K562 (cell line): ENCODE measurements around the gene MILR1. TPM values are rescaled to one million over a fixed set of nuclear protein-coding genes. Genes with fewer than 3 reads are reported as not detected.

Experiments
- ATAC-seq: fragments of 200-7000 bp; cut with Tn5 transposase; 3 replicates; pipeline ENCODE4 v1.9.1; 2020; ENCODE audit warnings: moderate library complexity
- BruUV-seq: library from RNA; stranded (reverse); fragments of 400-500 nt; replicated peaks from 2 replicates; lab custom pipeline; 2021; lab: Mats Ljungman, UMichigan
- CTCF ChIA-PET: fragments of 300-600 bp; formaldehyde crosslinking; extraction: SDS; loops from one replicate; lab custom pipeline; 2021; ENCODE audit warnings: low intra/inter-chr PET ratio; lab: Yijun Ruan, JAX
- POLR2A ChIA-PET: fragments of 300-600, 350-650 bp; sonication (Branson Sonifier 250); formaldehyde crosslinking; extraction: SDS; loops from one replicate; lab custom pipeline; 2021; ENCODE audit warnings: antibody characterized with exemption, inconsistent platforms; lab: Yijun Ruan, JAX
- DNase-seq, 4 experiments: peaks; one replicate each; pipeline versions ENCODE4 v3.0.0 to v3.0.0-alpha.2; 2011 to 2018; ENCODE audit warnings: low spot score in 3 of 4, mixed read lengths in 3 of 4; ENCODE audit errors: extremely low read depth in 1 of 4
- FAIRE-seq: peaks from 2 replicates; lab custom pipeline; 2011; peaks lifted over from hg19 to GRCh38; lab: Jason Lieb, UNC
- H2AFZ ChIP-seq: 2 replicates; pipeline ENCODE4 v1.6.0; 2011; ENCODE audit warnings: low read depth, low read length, control low read depth, inconsistent platforms
- H3K27ac ChIP-seq: fragments of 200-600 bp; 3 replicates; pipeline ENCODE4 v1.8.0; 2011; ENCODE audit warnings: low read depth, mild to moderate bottlenecking, control low read depth, inconsistent platforms, low read length, moderate library complexity, mixed read lengths; ENCODE audit errors: extremely low read depth
- H3K27me3 ChIP-seq, 2 experiments: fragments of 300-600 bp in 1 of 2; 2 replicates in 1 of 2; 3 replicates in 1 of 2; pipeline versions ENCODE4 v1.6.0 to v1.8.0; 2011; ENCODE audit warnings: inconsistent platforms in 2 of 2, low read length in 2 of 2, mild to moderate bottlenecking in 1 of 2, mixed read lengths in 1 of 2, moderate library complexity in 1 of 2; ENCODE audit not compliant: control insufficient read depth in 2 of 2, insufficient read depth in 2 of 2
- H3K36me3 ChIP-seq: fragments of 300-600 bp; 3 replicates; pipeline ENCODE4 v1.8.0; 2011; ENCODE audit warnings: mild to moderate bottlenecking, low read length, inconsistent platforms; ENCODE audit not compliant: control insufficient read depth, insufficient read depth
- H3K4me1 ChIP-seq, 2 experiments: fragments of 200-600 bp in 1 of 2; replicated peaks in 1 of 2; 2 replicates in 1 of 2; 3 replicates in 1 of 2; pipeline versions ENCODE4 v1.5.1 to v1.8.0; 2011; ENCODE audit warnings: inconsistent platforms in 2 of 2, low read length in 2 of 2, mild to moderate bottlenecking in 1 of 2, mixed read lengths in 1 of 2, moderate library complexity in 1 of 2; ENCODE audit not compliant: control insufficient read depth in 2 of 2, insufficient read depth in 2 of 2
- H3K4me2 ChIP-seq: 2 replicates; pipeline ENCODE4 v1.6.1; 2011; ENCODE audit warnings: low read length, control low read depth, inconsistent platforms, mixed read lengths; ENCODE audit not compliant: insufficient read depth
- H3K4me3 ChIP-seq: fragments of 200-600 bp; sonication (generic), shearing (Covaris generic); 2 replicates; pipeline ENCODE4 v1.5.1; 2016; ENCODE audit warnings: control low read depth, inconsistent platforms
- H3K79me2 ChIP-seq: fragments of 200-600 bp; 3 replicates; pipeline ENCODE4 v1.8.0; 2011; ENCODE audit warnings: low read length, inconsistent platforms; ENCODE audit not compliant: control insufficient read depth, insufficient read depth
- H3K9ac ChIP-seq, 2 experiments: 2 replicates each; pipeline versions ENCODE4 v1.6.0 to v1.6.1; 2011; ENCODE audit warnings: low read depth in 2 of 2, low read length in 2 of 2, control low read depth in 1 of 2, inconsistent platforms in 1 of 2, mild to moderate bottlenecking in 1 of 2, mixed read lengths in 1 of 2; ENCODE audit not compliant: insufficient read depth in 1 of 2
- H3K9me1 ChIP-seq: one replicate; pipeline ENCODE4 v1.6.0; 2011; ENCODE audit warnings: inconsistent platforms, mild to moderate bottlenecking, low read length, moderate library complexity; ENCODE audit not compliant: control insufficient read depth, insufficient read depth
- H3K9me3 ChIP-seq: replicated peaks from 2 replicates; pipeline ENCODE4 v1.5.1; 2011; ENCODE audit warnings: low read depth, low read length, inconsistent platforms; ENCODE audit not compliant: control insufficient read depth, insufficient read depth
- H4K20me1 ChIP-seq: replicated peaks from 2 replicates; pipeline ENCODE4 v1.6.1; 2011; ENCODE audit warnings: low read length, inconsistent platforms, mixed read lengths; ENCODE audit not compliant: control insufficient read depth, insufficient read depth
- CBX3 ChIP-seq, 2 experiments: IDR thresholded peaks; 1 replicate in 1 of 2; 2 replicates in 1 of 2; pipeline ENCODE4 v1.6.1; 2012; ENCODE audit warnings: inconsistent platforms in 2 of 2, low read length in 2 of 2, borderline replicate concordance in 1 of 2, control low read depth in 1 of 2
- CTCFL ChIP-seq: IDR thresholded peaks from 2 replicates; pipeline ENCODE4 v1.6.1; 2011; ENCODE audit warnings: borderline replicate concordance, low read depth, mild to moderate bottlenecking, moderate library complexity, low read length; ENCODE audit not compliant: insufficient read depth, poor library complexity, severe bottlenecking
- DPF2 ChIP-seq: fragments of 450-650 bp; IDR thresholded peaks from 2 replicates; pipeline ENCODE4 v1.6.1; 2016
- E2F5 ChIP-seq: sonication (generic); formaldehyde crosslinking; IDR thresholded peaks from 2 replicates; pipeline ENCODE4 v1.8.0; 2022; ENCODE audit warnings: mild to moderate bottlenecking, missing genetic modification reagents
- ERF ChIP-seq: fragments of 450-650 bp; formaldehyde crosslinking; IDR thresholded peaks from 2 replicates; pipeline ENCODE4 v1.4.0; 2020; ENCODE audit warnings: mild to moderate bottlenecking, mixed read lengths
- FOXJ3 ChIP-seq: sonication (generic); formaldehyde crosslinking; IDR thresholded peaks from 2 replicates; pipeline ENCODE4 v1.4.0; 2020; ENCODE audit warnings: mild to moderate bottlenecking, missing genetic modification reagents
- GABPB1 ChIP-seq: sonication (generic); formaldehyde crosslinking; IDR thresholded peaks from 2 replicates; pipeline ENCODE4 v1.8.0; 2022; ENCODE audit warnings: mild to moderate bottlenecking, missing genetic modification reagents
- HLTF ChIP-seq: fragments of 450-650 bp; IDR thresholded peaks from 2 replicates; pipeline ENCODE4 v1.6.1; 2016
- HMG20A ChIP-seq: fragments of 450-650 bp; formaldehyde crosslinking; conservative IDR thresholded peaks from 2 replicates; pipeline ENCODE4 v1.4.0; 2020; ENCODE audit warnings: mild to moderate bottlenecking, mixed read lengths
- MAZ ChIP-seq, 2 experiments: fragments of 450-650 bp in 1 of 2; sonication (generic) in 1 of 2; formaldehyde crosslinking; IDR thresholded peaks in 1 of 2; conservative IDR thresholded peaks in 1 of 2; 2 replicates each; pipeline versions ENCODE4 v1.4.0 to v1.5.0; 2020; ENCODE audit warnings: mild to moderate bottlenecking in 1 of 2, missing genetic modification reagents in 1 of 2
- MNT ChIP-seq, 2 experiments: fragments of 450-650 bp; conservative IDR thresholded peaks; 2 replicates each; pipeline ENCODE4 v1.6.1; 2017; ENCODE audit warnings: mild to moderate bottlenecking in 2 of 2, moderate library complexity in 2 of 2
- NCOA6 ChIP-seq: fragments of 450-650 bp; IDR thresholded peaks from 2 replicates; pipeline ENCODE4 v1.6.1; 2017; ENCODE audit warnings: mild to moderate bottlenecking
- TFAP4 ChIP-seq: sonication (generic); formaldehyde crosslinking; IDR thresholded peaks from 2 replicates; pipeline ENCODE4 v1.8.0; 2022; ENCODE audit warnings: missing genetic modification reagents, mild to moderate bottlenecking, moderate library complexity, borderline replicate concordance
- TOE1 ChIP-seq, 2 experiments: fragments of 450-650 bp in 1 of 2; sonication (generic) in 1 of 2; formaldehyde crosslinking in 1 of 2; IDR thresholded peaks; 2 replicates each; pipeline versions ENCODE4 v1.7.1 to v1.8.0; 2016 to 2022; ENCODE audit warnings: borderline replicate concordance in 2 of 2, mild to moderate bottlenecking in 2 of 2, antibody characterized with exemption in 1 of 2, inconsistent platforms in 1 of 2, low read depth in 1 of 2, missing genetic modification reagents in 1 of 2, moderate library complexity in 1 of 2
- TRIM24 ChIP-seq, 2 experiments: fragments of 450-650 bp; IDR thresholded peaks; 2 replicates each; pipeline ENCODE4 v1.6.1; 2016
- TSC22D4 ChIP-seq: fragments of 450-650 bp; IDR thresholded peaks from 2 replicates; pipeline ENCODE4 v1.6.1; 2016; ENCODE audit warnings: missing genetic modification characterization, missing biosample characterization, control low read depth
- ZSCAN32 ChIP-seq: fragments of 450-650 bp; formaldehyde crosslinking; IDR thresholded peaks from 2 replicates; pipeline ENCODE4 v1.4.0; 2020; ENCODE audit warnings: mild to moderate bottlenecking, moderate library complexity
- WGBS: fragments of 100-300 bp; shearing (Covaris generic); methylation state at CpG from one replicate; pipeline ENCODE4 v1.1.6; 2016; ENCODE audit warnings: low coverage, mixed read lengths; ENCODE audit not compliant: insufficient coverage; ENCODE audit errors: missing lambda C conversion rate; 5-methylcytosine and 5-hydroxymethylcytosine counted together
- in situ Hi-C: fragments of 300-500 bp; cut with MboI; formaldehyde crosslinking; loops from 4 replicates; pipeline ENCODE4 v1.15.0; 2018; ENCODE audit warnings: inconsistent platforms, mixed read lengths
- intact Hi-C: fragments of 100-400 bp; cut with micrococcal nuclease; formaldehyde crosslinking; loops from 2 replicates; pipeline ENCODE4 v1.14.2; 2022
- polyA plus RNA-seq, 8 experiments: library from polyadenylated mRNA; depleted of rRNA in 4 of 8; stranded (reverse) in 5 of 8; unstranded in 3 of 8; fragments of >200 nt; fragmentation: Nextera tagmentation in 2 of 8; fragmentation: Illumina TruSeq in 1 of 8; extraction: Ambion mirVana in 2 of 8; extraction: Trizol in 1 of 8; gene quantifications; 2 replicates each; pipeline versions ENCODE4 v1.2.1 to v1.2.3, GENCODE V29; 2011 to 2014; ENCODE audit warnings: inconsistent platforms in 1 of 8, missing spikeins in 1 of 8
- total RNA-seq, 7 experiments: library from RNA; depleted of rRNA in 6 of 7; stranded (reverse); fragments of >200 nt in 6 of 7; fragmentation: Illumina TruSeq in 2 of 7; extraction: Trizol in 2 of 7; gene quantifications; 2 replicates each; pipeline versions ENCODE4 v1.2.1 to v1.2.3, GENCODE V29; 2011 to 2021; ENCODE audit warnings: low replicate concordance in 1 of 7

Gene MILR1
- total and polyA plus RNA-seq, 9 of the 15 experiments (the other 6 are each of a cell fraction or from before 2014, with no cell fraction given) = 3.8 to 14.1 (median 7.1) TPM

GRCh38 chr17:64437944-64438525 lies 10.9 kb upstream of the MILR1 start:
- no peaks in the 10 kb centered on the region for H3K9me1 ChIP-seq
- H3K9ac ChIP-seq = no peak overlapping the region
- H3K36me3 ChIP-seq = no peaks in the 10 kb centered on the region
- peaks cover 20% of the 10 kb centered on the region for H3K9me3 ChIP-seq
- no peak overlapping the region for H3K27ac ChIP-seq
- H3K27me3 ChIP-seq = no peaks in the 10 kb centered on the region
- no peak overlapping the region for H3K4me3 ChIP-seq
- DNase-seq (no peak), ATAC-seq (no peak), FAIRE-seq (no peak)
- no peak overlapping the region for H3K4me2 ChIP-seq
- ChIA-PET POLR2A (interaction anchor here (0.6 to 0.8 kb wide), 3 partner anchors 9 to 47 kb away, joined by 3 read pairs; no protein-coding TSS in a partner anchor), CTCF (no interaction called here)
- in situ Hi-C loops = no loop called here
- H2AFZ ChIP-seq = no peak overlapping the region
- intact Hi-C loops = no loop called here
- H3K79me2 ChIP-seq = no peaks in the 10 kb centered on the region
- no peaks in the 10 kb centered on the region for H4K20me1 ChIP-seq
- H3K4me1 ChIP-seq = peaks cover 4 to 9% of the 10 kb centered on the region in 2 experiments; a peak in 4 of 5 replicates
- BruUV-seq = no TSS peak
- WGBS = 47% methylated on average over 5 of the region's 5 CpGs
- no peak for TF ChIP-seq HMG20A (CRISPR knock-in tag)
- TF ChIP-seq ERF (CRISPR knock-in tag) = no peak
- TF ChIP-seq CTCFL = no peak
- no peak for TF ChIP-seq TFAP4 (CRISPR knock-in tag)
- no peak for TF ChIP-seq TOE1 (IDR thresholded peaks at IDR 0.05; ENCODE audit: borderline replicate concordance)
- TF ChIP-seq TOE1 (CRISPR knock-in tag; IDR thresholded peaks at IDR 0.05; ENCODE audit: borderline replicate concordance, low read depth) = no peak
- no peak for TF ChIP-seq FOXJ3 (CRISPR knock-in tag)
- peak; percentile 92; the same call in 1 of the 2 replicates for TF ChIP-seq HLTF
- TF ChIP-seq TRIM24 (IDR thresholded peaks at IDR 0.05) = peak in 1 of 2 experiments; percentile 66; a peak in 2 of 4 replicates
- TF ChIP-seq E2F5 (CRISPR knock-in tag) = no peak
- no peak for TF ChIP-seq TSC22D4 (tag)
- peak in 1 of 2 experiments; percentile 96; a peak in 2 of 3 replicates for TF ChIP-seq CBX3 (IDR thresholded peaks at IDR 0.05; ENCODE audit: borderline replicate concordance in 1 of 2, low read length in 2 of 2)
- no peak for TF ChIP-seq ZSCAN32 (CRISPR knock-in tag)
- TF ChIP-seq GABPB1 (CRISPR knock-in tag) = no peak
- TF ChIP-seq MAZ (CRISPR knock-in tag; conservative IDR thresholded peaks at IDR 0.05 in 1 of 2, IDR thresholded peaks at IDR 0.05 in 1 of 2) = no peak
- TF ChIP-seq DPF2 = no peak
- TF ChIP-seq MNT (conservative IDR thresholded peaks at IDR 0.05) = no peak
- TF ChIP-seq NCOA6 = no peak
